ENCODE data around the gene CLK2.

The CLK2 gene

DNA sequence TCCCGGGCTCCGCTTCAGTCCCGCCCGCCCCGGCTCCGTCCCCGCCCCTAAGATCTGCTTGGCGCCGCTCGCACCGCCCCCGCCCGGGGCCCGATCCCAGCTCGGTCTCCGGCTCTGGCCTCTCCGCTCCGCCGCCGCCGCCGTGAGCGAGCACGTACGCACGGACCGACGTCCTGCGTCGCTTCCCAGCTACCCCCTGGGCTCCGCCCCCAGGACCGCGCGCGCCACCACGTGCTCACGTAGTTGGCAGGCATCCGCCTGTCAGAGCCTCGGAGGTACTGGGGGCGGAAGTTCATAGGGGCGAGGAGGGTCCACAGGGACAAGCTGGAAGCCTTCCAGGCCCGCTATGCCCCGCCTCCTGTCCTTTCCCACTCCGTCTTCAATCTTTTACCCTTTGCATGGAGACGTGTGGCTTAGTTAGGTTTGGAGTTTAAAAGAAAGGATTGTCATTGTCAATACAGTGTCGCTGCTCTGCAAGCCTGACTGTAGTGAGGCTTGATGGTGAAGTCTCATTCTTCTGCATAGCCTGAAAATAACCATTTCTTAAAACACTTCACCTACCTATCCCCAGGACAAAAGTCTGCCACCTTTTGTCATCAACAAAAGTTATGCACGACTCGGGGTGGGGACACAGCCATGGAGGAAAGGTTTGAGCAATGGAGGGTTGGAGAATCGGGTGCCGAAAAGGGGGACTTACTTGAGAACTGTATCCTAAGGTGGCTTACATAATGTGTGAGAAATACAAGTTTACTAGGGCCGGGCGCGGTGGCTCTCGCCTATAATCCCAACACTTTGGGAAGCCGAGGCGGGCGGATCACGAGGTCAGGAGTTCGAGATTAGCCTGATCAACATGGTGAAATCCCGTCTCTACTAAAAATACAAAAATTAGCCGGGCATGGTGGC is at the start of gene CLK2:
Gene CLK2 (minus strand): TSS at position 162 of the 903 bp plus-strand sequence. CDS start 2,527 bp downstream, outside the sequence.
- peak; percentile 94 for DNase-seq

GRCh38 chr1:155322571-155322952 is 49.3 kb upstream of the CLK2 start:
- no peak for DNase-seq

- DNase-seq = no peak
Observed at GRCh38 chr1:155321639-155322503, 48.6 kb upstream of the CLK2 start.

- peak; percentile 14 for DNase-seq
Observed at GRCh38 chr1:155320661-155321617, 47.6 kb upstream of the CLK2 start, which contains the start of gene RUSC1. Gene RUSC1 (plus strand): TSS chr1:155320894. CDS start chr1:155321774, 880 bp downstream.

DNA sequence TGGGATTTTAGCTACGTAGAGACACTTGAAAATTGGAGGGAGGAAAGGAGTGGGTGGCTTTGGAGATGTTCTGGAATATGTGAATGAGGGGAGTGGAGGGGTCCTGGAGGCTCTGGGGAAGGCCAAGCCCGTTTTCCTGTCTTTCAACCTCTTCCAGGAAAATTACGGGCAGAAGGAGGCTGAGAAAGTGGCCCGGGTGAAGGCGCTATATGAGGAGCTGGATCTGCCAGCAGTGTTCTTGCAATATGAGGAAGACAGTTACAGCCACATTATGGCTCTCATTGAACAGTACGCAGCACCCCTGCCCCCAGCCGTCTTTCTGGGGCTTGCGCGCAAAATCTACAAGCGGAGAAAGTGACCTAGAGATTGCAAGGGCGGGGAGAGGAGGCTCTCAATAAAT is 46.9 kb upstream of the CLK2 start:
- DNase-seq = no peak

DNA sequence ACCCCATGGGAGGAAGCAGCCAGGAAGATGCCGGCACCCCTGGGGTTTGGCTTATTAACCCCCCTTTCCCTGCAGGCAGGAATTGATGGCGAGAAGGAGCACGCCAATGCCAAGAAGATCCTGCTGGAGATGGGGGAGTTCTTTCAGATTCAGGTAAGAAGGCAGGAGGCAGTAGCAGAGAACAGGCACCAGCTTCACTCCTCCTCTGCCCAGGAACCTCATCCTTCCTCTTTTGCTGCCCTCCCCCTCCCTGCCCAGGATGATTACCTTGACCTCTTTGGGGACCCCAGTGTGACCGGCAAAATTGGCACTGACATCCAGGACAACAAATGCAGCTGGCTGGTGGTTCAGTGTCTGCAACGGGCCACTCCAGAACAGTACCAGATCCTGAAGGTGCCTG is 46.2 kb upstream of the CLK2 start:
- no peak for DNase-seq

DNA sequence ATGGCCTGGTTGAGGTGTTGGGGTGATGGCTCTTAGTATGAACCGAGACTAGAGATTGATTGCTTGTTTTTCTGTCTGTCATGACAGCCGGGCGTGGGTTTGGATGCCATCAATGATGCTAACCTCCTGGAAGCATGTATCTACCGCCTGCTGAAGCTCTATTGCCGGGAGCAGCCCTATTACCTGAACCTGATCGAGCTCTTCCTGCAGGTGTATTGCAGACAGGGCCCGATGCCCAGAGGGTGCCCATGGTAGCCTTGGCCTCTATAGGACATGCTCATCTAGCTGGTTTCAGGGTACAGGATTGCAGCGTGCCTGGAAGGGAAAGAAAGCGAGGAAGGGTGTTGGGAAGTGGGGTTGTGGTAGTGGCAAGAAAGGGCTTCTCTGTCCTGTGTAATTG is 44.8 kb upstream of the CLK2 start:
- no peak for DNase-seq

DNA sequence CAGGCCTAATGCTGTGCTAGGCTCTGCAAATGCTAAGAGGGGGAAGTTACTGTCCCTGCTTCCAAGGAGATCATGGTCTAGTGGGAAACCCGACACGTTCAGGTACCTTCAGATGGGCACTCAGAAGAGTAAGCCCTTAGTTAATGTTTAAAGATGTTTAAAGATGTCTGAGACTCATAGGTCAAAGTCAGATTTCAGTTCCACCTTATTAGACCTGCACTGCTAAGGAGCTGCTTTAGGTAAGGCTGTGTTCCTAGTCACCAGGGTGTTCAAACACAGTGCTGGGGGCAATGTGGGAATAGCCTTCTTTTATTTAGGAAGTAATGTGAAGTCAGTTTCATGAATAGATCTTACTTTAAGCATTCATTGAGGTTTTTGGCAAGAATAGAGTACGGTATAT is 43.6 kb upstream of the CLK2 start:
- no peak for DNase-seq

DNA sequence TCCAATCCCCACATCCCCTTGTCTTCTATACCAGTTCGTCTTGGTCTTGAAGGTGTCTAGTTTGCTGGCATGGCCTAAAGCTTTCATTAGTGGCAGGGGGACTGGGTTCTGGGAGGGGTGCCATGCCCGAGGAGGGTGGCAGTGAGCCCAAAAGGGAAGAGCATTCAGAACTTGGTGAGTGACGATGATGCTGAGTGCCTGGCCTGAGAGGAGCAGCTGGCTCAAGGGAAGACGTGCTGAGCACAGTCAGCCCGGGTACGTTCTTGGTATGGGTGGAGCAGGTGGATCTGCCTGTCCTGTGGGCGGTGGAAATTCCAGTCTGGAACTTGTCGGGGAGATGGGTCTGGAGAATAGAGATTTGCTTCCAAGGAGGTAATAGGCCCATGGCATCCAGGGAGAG is 40.0 kb upstream of the CLK2 start:
- no peak for DNase-seq

DNA sequence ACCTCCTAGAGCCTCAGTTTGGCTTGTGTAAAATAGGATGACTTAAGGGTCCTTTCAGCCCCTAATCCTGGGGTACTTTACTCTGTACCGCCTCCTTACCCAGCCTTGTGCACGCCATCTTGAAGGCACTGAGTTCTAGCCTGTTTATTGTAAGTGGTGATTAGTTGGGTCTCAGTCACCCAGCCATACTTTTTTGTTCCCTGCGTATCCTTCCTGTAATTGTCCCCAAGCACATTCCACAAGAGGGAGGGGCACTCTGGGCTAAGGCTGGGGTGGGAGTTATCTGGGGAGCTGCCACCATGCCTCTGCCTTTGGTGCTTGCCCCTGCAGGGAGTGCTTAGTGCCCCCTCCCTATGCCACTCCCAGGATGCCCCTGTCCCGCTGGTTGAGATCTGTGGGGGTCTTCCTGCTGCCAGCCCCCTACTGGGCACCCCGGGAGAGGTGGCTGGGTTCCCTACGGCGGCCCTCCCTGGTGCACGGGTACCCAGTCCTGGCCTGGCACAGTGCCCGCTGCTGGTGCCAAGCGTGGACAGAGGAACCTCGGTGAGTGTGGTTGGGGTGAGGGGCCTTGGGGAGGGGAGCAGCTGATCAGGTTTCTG is 36.2 kb upstream of the CLK2 start:
- DNase-seq = no peak

- peak; percentile 100 for DNase-seq
Observed at GRCh38 chr1:155308493-155309422, 35.5 kb upstream of the CLK2 start, which contains the start of gene FDPS. Gene FDPS (plus strand): TSS chr1:155308866. CDS start chr1:155309790, 924 bp downstream.

GRCh38 chr1:155307247-155307740 is 34.0 kb upstream of the CLK2 start:
- DNase-seq = no peak

GRCh38 chr1:155305881-155306391 is 32.6 kb upstream of the CLK2 start:
- no peak for DNase-seq

DNA sequence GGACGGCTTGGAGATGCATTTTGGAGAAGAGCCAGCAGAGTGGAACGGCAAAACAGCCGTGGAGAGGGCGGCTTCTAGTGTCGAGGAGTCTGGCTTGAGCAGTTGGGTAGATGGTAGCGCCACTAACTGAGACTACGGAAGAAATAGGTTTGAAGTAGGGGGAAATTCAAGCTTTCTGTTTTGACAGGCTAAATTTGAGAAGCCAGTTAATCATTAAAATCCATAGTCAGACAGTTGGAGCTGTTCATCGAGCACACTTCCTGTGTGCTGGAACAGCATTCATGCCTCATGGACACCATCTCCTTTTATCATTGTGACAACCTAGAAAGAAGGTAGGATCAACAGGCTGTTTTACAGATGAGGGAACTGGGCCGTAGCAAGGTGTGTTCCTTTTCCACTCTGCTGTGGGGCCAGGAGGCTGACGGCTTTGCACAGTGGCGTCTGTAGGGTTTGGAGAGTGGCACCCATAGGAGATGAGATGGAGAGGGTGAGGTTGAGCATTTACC is 31.3 kb upstream of the CLK2 start:
- no peak for DNase-seq

DNA sequence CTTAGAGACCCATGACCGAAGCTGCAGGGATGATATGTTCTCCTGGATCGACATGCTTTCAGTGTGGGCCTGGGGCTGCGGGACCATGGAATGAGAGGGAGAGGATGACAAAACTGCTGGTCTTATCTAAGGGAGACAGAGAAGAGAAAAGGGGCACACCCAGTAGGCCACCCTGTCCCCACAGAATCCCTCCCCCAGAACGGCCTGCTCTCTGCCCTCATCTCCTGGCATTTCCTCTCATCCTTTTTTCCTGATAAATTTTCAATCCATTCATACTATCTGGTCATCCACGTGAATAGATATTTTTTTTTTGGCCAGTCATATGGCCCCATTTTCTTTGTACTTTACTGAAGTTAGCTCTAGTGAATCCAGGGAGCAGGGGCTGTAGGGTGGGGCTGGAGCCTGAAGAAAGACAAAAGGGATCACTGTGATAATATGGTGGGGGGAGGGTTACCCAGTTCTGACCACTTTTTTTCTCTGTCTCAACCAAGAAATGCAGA is 28.1 kb upstream of the CLK2 start, which contains the start of gene PKLR:
Gene PKLR (minus strand): TSS at position 97 of the 500 bp plus-strand sequence. CDS start 43 bp downstream, at position 54.
- DNase-seq = no peak

GRCh38 chr1:155300553-155301329 is 27.4 kb upstream of the CLK2 start:
- no peak for DNase-seq

DNA sequence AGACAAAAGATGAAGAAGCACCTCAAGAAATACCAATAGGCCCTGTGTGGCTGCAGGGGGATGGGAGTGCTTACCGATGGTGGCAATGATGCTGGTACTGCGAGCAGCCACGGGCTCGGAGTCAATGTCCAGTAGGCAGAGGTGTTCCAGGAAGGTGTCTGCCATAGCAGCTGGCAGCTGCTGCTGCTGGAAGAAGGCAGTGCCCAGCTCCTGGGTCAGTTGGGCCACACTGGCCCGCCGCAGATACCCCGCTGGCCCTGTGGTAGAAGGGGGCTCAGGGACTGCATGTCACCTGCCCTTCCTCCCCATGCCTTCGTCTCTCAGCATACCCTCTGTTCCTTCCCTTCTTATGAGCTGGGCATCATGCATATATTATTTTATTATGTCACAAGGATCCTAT is 26.7 kb upstream of the CLK2 start:
- DNase-seq = no peak

DNA sequence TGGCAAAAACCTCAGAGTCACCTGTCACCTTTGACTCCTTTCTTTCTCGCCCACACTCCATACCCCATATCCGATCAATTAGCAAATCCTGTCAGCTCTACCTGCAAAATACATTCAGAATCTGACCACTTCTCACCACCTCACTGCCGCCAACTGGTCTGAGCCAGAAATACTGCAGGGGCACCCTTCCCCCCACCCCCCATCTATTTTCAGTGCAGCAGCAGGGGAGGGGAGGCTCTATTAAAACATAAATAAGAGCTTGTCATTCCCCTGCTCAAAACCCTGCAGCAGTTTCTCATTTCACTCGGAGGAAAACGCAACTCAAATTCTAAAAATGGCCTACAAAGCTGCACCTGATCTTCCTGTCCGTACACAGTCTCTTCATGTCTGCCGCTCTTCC is 24.1 kb upstream of the CLK2 start:
- DNase-seq = no peak

- no peak for DNase-seq
Observed at GRCh38 chr1:155296661-155297060, 23.4 kb upstream of the CLK2 start.

Measured in NCI-H2081 treated with DMSO at 0.1 percent for 48 hours (cell line).